GM23338 (cell line): ENCODE results near the gene OR13F1. TPM values are rescaled to one million over a fixed set of nuclear protein-coding genes. Genes with fewer than 3 reads are reported as not detected.

Experiments used
- ATAC-seq: fragments of 200-7000 bp; cut with Tn5 transposase; 3 replicates; pipeline ENCODE4 v1.9.1; 2020
- DNase-seq: peaks from one replicate; pipeline ENCODE4 v3.0.0-alpha.2; 2015; ENCODE audit warnings: low spot score
- H2AFZ ChIP-seq: fragments of 200-600 bp; sonication (generic); 2 replicates; pipeline ENCODE4 v1.8.0; 2016; ENCODE audit warnings: antibody characterized with exemption, mild to moderate bottlenecking, moderate library complexity
- H3F3A ChIP-seq: fragments of 200-600 bp; sonication (generic); replicated peaks from 2 replicates; pipeline ENCODE4 v1.8.0; 2017; ENCODE audit warnings: antibody characterized with exemption, mixed run types, low read depth
- H3K27ac ChIP-seq: fragments of 200-600 bp; sonication (generic); 2 replicates; pipeline ENCODE4 v1.6.1; 2016; ENCODE audit warnings: low read depth
- H3K27me3 ChIP-seq: fragments of 200-600 bp; sonication (generic); 2 replicates; pipeline ENCODE4 v1.8.0; 2016; ENCODE audit warnings: mild to moderate bottlenecking, mixed run types, moderate library complexity; ENCODE audit not compliant: insufficient read depth
- H3K36me3 ChIP-seq: fragments of 200-600 bp; sonication (generic); 2 replicates; pipeline ENCODE4 v1.8.0; 2016; ENCODE audit warnings: mild to moderate bottlenecking; ENCODE audit not compliant: insufficient read depth
- H3K4me1 ChIP-seq: fragments of 200-600 bp; sonication (generic); 2 replicates; pipeline ENCODE4 v1.8.0; 2016; ENCODE audit warnings: mild to moderate bottlenecking, moderate library complexity; ENCODE audit not compliant: insufficient read depth
- H3K4me2 ChIP-seq: fragments of 200-600 bp; sonication (generic); 2 replicates; pipeline ENCODE4 v1.7.1; 2017; ENCODE audit warnings: mixed run types
- H3K4me3 ChIP-seq: fragments of 200-600 bp; sonication (generic); 2 replicates; pipeline ENCODE4 v1.6.1; 2016; ENCODE audit warnings: mixed run types
- H3K79me2 ChIP-seq: fragments of 200-600 bp; sonication (generic); replicated peaks from 2 replicates; pipeline ENCODE4 v1.8.0; 2017; ENCODE audit warnings: mild to moderate bottlenecking; ENCODE audit not compliant: insufficient read depth
- H3K9me2 ChIP-seq: fragments of 200-600 bp; sonication (generic); 2 replicates; pipeline ENCODE4 v1.8.0; 2017; ENCODE audit not compliant: insufficient read depth
- H4K20me1 ChIP-seq: fragments of 200-600 bp; sonication (generic); replicated peaks from 2 replicates; pipeline ENCODE4 v1.8.0; 2017; ENCODE audit warnings: mild to moderate bottlenecking; ENCODE audit not compliant: insufficient read depth
- H3K27ac Mint-ChIP-seq: 2 replicates; pipeline ENCODE4 v1.8.0; 2020; ENCODE audit warnings: inconsistent platforms, mild to moderate bottlenecking, moderate library complexity, mixed read lengths
- H3K27me3 Mint-ChIP-seq: 3 replicates; pipeline ENCODE4 v1.8.0; 2022; ENCODE audit warnings: low read depth, mild to moderate bottlenecking, moderate library complexity, mixed read lengths, inconsistent platforms; ENCODE audit not compliant: insufficient read depth, poor library complexity
- H3K36me3 Mint-ChIP-seq: 3 replicates; pipeline ENCODE4 v1.8.0; 2021; ENCODE audit warnings: low read depth, mild to moderate bottlenecking, inconsistent platforms, moderate library complexity, mixed read lengths
- H3K4me1 Mint-ChIP-seq: 3 replicates; pipeline ENCODE4 v1.8.0; 2020; ENCODE audit warnings: mild to moderate bottlenecking, inconsistent platforms, mixed read lengths
- H3K4me3 Mint-ChIP-seq: 3 replicates; pipeline ENCODE4 v1.8.0; 2021; ENCODE audit warnings: moderate library complexity, mild to moderate bottlenecking, inconsistent platforms, mixed read lengths
- H3K9me3 Mint-ChIP-seq: 3 replicates; pipeline ENCODE4 v1.8.0; 2020; ENCODE audit warnings: moderate library complexity, mild to moderate bottlenecking, inconsistent platforms, mixed read lengths
- CREB1 ChIP-seq: fragments of 250-450 bp; sonication (Bioruptor Pico); IDR thresholded peaks from 2 replicates; pipeline ENCODE4 v1.5.0; 2020; ENCODE audit warnings: low read depth, mild to moderate bottlenecking, moderate library complexity
- EZH2 ChIP-seq: fragments of 200-600 bp; sonication (generic); IDR thresholded peaks from one replicate; pipeline ENCODE4 v1.8.0; 2017; ENCODE audit warnings: antibody characterized with exemption, mild to moderate bottlenecking, low read depth; ENCODE audit not compliant: unreplicated experiment
- JUNB ChIP-seq: IDR thresholded peaks from one replicate; pipeline ENCODE4 v1.6.1; 2016; ENCODE audit warnings: antibody characterized with exemption; ENCODE audit not compliant: unreplicated experiment
- NANOG ChIP-seq: IDR thresholded peaks from 2 replicates; pipeline ENCODE4 v1.6.1; 2016; ENCODE audit warnings: antibody characterized with exemption, borderline replicate concordance
- POLR2AphosphoS5 ChIP-seq: IDR thresholded peaks from 2 replicates; pipeline ENCODE4 v1.6.1; 2016; ENCODE audit warnings: antibody characterized with exemption, low read depth
- STAT1 ChIP-seq: IDR thresholded peaks from one replicate; pipeline ENCODE4 v1.6.1; 2016; ENCODE audit warnings: antibody characterized with exemption; ENCODE audit not compliant: unreplicated experiment
- ZNF331 ChIP-seq: fragments of 250-450 bp; sonication (Bioruptor Pico); IDR thresholded peaks from 2 replicates; pipeline ENCODE4 v1.5.0; 2020; ENCODE audit warnings: low read depth, mild to moderate bottlenecking, moderate library complexity
- polyA plus RNA-seq: library from polyadenylated mRNA; unstranded; fragments of >200 nt; fragmentation: Nextera tagmentation; extraction: Ambion mirVana; gene quantifications from 2 replicates; pipeline ENCODE4 v1.2.1, GENCODE V29; 2016
- total RNA-seq: library from RNA; depleted of rRNA; stranded (reverse); fragments of >200 nt; shearing (Covaris generic); gene quantifications from 2 replicates; pipeline ENCODE4 v1.2.3, GENCODE V29; 2014
- TF ChIP-seq, protein P1 (sequence below): fragments of 250-450 bp; sonication (Bioruptor Pico); IDR thresholded peaks from 2 replicates; pipeline ENCODE4 v1.5.0; 2020; ENCODE audit warnings: mild to moderate bottlenecking, moderate library complexity
- TF ChIP-seq, protein P2 (sequence below): IDR thresholded peaks from 2 replicates; pipeline ENCODE4 v1.6.1; 2016; ENCODE audit warnings: antibody characterized with exemption

Gene OR13F1
- total and polyA plus RNA-seq, 2 experiments from 2014 or later: not detected

DNA sequence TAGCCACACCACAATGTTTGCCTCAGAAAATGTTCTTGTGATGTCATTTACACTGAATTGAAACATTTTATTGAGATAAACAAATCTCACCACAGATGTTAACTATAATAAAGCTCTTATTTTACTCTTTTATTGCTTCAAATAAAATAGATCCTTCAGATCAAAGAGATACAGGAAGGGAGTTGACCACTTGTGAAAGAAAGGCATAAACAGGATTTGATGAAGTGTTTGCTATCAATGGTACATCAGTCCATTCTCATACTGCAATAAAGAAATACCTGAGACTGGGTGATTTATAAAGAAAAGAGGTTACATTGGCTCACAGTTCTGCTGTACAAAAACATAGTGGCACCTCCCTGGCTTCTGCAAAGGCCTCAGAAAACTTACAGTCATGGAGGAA, 40.2 kb upstream of the OR13F1 start (continued):
- TF ChIP-seq, protein P1, sequence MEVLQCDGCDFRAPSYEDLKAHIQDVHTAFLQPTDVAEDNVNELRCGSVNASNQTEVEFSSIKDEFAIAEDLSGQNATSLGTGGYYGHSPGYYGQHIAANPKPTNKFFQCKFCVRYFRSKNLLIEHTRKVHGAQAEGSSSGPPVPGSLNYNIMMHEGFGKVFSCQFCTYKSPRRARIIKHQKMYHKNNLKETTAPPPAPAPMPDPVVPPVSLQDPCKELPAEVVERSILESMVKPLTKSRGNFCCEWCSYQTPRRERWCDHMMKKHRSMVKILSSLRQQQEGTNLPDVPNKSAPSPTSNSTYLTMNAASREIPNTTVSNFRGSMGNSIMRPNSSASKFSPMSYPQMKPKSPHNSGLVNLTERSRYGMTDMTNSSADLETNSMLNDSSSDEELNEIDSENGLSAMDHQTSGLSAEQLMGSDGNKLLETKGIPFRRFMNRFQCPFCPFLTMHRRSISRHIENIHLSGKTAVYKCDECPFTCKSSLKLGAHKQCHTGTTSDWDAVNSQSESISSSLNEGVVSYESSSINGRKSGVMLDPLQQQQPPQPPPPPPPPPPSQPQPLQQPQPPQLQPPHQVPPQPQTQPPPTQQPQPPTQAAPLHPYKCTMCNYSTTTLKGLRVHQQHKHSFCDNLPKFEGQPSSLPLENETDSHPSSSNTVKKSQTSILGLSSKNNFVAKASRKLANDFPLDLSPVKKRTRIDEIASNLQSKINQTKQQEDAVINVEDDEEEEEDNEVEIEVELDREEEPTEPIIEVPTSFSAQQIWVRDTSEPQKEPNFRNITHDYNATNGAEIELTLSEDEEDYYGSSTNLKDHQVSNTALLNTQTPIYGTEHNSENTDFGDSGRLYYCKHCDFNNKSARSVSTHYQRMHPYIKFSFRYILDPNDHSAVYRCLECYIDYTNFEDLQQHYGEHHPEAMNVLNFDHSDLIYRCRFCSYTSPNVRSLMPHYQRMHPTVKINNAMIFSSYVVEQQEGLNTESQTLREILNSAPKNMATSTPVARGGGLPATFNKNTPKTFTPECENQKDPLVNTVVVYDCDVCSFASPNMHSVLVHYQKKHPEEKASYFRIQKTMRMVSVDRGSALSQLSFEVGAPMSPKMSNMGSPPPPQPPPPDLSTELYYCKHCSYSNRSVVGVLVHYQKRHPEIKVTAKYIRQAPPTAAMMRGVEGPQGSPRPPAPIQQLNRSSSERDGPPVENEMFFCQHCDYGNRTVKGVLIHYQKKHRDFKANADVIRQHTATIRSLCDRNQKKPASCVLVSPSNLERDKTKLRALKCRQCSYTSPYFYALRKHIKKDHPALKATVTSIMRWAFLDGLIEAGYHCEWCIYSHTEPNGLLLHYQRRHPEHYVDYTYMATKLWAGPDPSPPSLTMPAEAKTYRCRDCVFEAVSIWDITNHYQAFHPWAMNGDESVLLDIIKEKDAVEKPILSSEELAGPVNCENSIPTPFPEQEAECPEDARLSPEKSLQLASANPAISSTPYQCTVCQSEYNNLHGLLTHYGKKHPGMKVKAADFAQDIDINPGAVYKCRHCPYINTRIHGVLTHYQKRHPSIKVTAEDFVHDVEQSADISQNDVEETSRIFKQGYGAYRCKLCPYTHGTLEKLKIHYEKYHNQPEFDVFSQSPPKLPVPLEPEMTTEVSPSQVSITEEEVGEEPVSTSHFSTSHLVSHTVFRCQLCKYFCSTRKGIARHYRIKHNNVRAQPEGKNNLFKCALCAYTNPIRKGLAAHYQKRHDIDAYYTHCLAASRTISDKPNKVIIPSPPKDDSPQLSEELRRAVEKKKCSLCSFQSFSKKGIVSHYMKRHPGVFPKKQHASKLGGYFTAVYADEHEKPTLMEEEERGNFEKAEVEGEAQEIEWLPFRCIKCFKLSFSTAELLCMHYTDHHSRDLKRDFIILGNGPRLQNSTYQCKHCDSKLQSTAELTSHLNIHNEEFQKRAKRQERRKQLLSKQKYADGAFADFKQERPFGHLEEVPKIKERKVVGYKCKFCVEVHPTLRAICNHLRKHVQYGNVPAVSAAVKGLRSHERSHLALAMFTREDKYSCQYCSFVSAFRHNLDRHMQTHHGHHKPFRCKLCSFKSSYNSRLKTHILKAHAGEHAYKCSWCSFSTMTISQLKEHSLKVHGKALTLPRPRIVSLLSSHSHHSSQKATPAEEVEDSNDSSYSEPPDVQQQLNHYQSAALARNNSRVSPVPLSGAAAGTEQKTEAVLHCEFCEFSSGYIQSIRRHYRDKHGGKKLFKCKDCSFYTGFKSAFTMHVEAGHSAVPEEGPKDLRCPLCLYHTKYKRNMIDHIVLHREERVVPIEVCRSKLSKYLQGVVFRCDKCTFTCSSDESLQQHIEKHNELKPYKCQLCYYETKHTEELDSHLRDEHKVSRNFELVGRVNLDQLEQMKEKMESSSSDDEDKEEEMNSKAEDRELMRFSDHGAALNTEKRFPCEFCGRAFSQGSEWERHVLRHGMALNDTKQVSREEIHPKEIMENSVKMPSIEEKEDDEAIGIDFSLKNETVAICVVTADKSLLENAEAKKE: no peak
- no peak for TF ChIP-seq CREB1 (CRISPR knock-in tag)
- TF ChIP-seq, protein P2, sequence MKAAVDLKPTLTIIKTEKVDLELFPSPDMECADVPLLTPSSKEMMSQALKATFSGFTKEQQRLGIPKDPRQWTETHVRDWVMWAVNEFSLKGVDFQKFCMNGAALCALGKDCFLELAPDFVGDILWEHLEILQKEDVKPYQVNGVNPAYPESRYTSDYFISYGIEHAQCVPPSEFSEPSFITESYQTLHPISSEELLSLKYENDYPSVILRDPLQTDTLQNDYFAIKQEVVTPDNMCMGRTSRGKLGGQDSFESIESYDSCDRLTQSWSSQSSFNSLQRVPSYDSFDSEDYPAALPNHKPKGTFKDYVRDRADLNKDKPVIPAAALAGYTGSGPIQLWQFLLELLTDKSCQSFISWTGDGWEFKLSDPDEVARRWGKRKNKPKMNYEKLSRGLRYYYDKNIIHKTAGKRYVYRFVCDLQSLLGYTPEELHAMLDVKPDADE: no peak
- TF ChIP-seq STAT1: no peak
- no peak for TF ChIP-seq POLR2AphosphoS5
- no peak for TF ChIP-seq EZH2
- no peak for TF ChIP-seq NANOG

DNA sequence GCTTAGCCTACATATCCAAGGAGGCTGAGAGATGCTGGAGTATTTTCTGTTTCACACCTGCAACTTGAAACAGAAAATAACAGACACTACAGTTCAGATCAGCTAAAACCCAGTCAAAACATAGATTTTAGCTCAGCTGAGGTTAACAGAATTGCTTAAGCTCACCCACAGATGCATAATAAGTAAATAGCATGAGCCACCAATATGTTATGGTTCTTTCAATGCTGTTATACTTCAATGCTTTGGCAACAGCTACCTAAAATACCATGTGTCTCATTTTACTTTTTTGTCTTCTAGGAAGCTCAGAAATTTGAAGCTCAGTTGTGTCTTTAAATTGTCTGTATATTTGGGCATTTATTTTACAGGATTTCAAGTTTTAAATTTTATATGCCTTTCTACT, 35.8 kb upstream of the OR13F1 start:
- Histone ChIP-seq H3K36me3 (0 out of 2 replicates have a peak, but pooled peaks cover 4% of the 10 kb centered on the region), H3K4me1 (no peaks in the 10 kb centered on the region), H3F3A (no peaks in the 10 kb centered on the region), H4K20me1 (no peaks in the 10 kb centered on the region), H2AFZ (no peak overlapping the region), H3K79me2 (no peaks in the 10 kb centered on the region), H3K4me2 (no peak overlapping the region), H3K9me2 (no peaks in the 10 kb centered on the region), H3K27me3 (no peaks in the 10 kb centered on the region), H3K4me3 (no peak overlapping the region), H3K27ac (no peak overlapping the region)
- Mint-ChIP-seq H3K4me3 (no peak overlapping the region), H3K27me3 (no peaks in the 10 kb centered on the region), H3K27ac (no peak overlapping the region), H3K4me1 (no peaks in the 10 kb centered on the region), H3K36me3 (no peaks in the 10 kb centered on the region), H3K9me3 (peaks cover 43% of the 10 kb centered on the region)
- no peak for ATAC-seq
- DNase-seq: no peak
- TF ChIP-seq EZH2: no peak
- no peak for TF ChIP-seq ZNF331
- TF ChIP-seq JUNB: no peak
